Ishikawa (cell line): ENCODE results near the gene NBAS.

Experiments
- CEBPB ChIP-seq: IDR thresholded peaks from 2 replicates; pipeline ENCODE4 v1.6.1; 2012
- CREB1 ChIP-seq: IDR thresholded peaks from 2 replicates; pipeline ENCODE4 v1.6.1; 2012; ENCODE audit warnings: low read depth
- EGR1 ChIP-seq: IDR thresholded peaks from 2 replicates; pipeline ENCODE4 v1.6.1; 2012
- EP300 ChIP-seq: IDR thresholded peaks from 2 replicates; pipeline ENCODE4 v1.6.1; 2012; ENCODE audit warnings: borderline replicate concordance
- FOXM1 ChIP-seq: IDR thresholded peaks from 2 replicates; pipeline ENCODE4 v1.6.1; 2012; ENCODE audit warnings: low read depth, borderline replicate concordance
- MAX ChIP-seq: IDR thresholded peaks from 2 replicates; pipeline ENCODE4 v1.6.1; 2012
- NFIC ChIP-seq: IDR thresholded peaks from 2 replicates; pipeline ENCODE4 v1.6.1; 2012
- RAD21 ChIP-seq: IDR thresholded peaks from 2 replicates; pipeline ENCODE4 v1.6.1; 2012; ENCODE audit warnings: low read depth
- TAF1 ChIP-seq: IDR thresholded peaks from 2 replicates; pipeline ENCODE4 v1.6.1; 2012; ENCODE audit warnings: low read depth, mild to moderate bottlenecking
- TCF12 ChIP-seq: IDR thresholded peaks from 2 replicates; pipeline ENCODE4 v1.6.1; 2012; ENCODE audit warnings: low read depth
- TEAD4 ChIP-seq: IDR thresholded peaks from 2 replicates; pipeline ENCODE4 v1.6.1; 2012
- YY1 ChIP-seq: IDR thresholded peaks from 2 replicates; pipeline ENCODE4 v1.6.1; 2012; ENCODE audit warnings: low read depth
- ZBTB7A ChIP-seq: IDR thresholded peaks from 2 replicates; pipeline ENCODE4 v1.6.1; 2012; ENCODE audit warnings: low read depth
- TF ChIP-seq, protein P1 (sequence below): IDR thresholded peaks from 2 replicates; pipeline ENCODE4 v1.6.1; 2012
- TF ChIP-seq, protein P2 (sequence below): IDR thresholded peaks from 2 replicates; pipeline ENCODE4 v1.6.1; 2012; ENCODE audit warnings: low read depth, mild to moderate bottlenecking

The NBAS gene

GRCh38 chr2:15607709-15608391 lies 46.7 kb upstream of the NBAS start:
- no peak for TF ChIP-seq FOXM1
- TF ChIP-seq TEAD4: no peak
- no peak for TF ChIP-seq TAF1
- TF ChIP-seq, protein P1, sequence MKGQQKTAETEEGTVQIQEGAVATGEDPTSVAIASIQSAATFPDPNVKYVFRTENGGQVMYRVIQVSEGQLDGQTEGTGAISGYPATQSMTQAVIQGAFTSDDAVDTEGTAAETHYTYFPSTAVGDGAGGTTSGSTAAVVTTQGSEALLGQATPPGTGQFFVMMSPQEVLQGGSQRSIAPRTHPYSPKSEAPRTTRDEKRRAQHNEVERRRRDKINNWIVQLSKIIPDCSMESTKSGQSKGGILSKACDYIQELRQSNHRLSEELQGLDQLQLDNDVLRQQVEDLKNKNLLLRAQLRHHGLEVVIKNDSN: no peak
- TF ChIP-seq EGR1: no peak
- TF ChIP-seq YY1: no peak
- TF ChIP-seq ZBTB7A: no peak
- no peak for TF ChIP-seq TCF12
- TF ChIP-seq CREB1: no peak
- TF ChIP-seq, protein P2, sequence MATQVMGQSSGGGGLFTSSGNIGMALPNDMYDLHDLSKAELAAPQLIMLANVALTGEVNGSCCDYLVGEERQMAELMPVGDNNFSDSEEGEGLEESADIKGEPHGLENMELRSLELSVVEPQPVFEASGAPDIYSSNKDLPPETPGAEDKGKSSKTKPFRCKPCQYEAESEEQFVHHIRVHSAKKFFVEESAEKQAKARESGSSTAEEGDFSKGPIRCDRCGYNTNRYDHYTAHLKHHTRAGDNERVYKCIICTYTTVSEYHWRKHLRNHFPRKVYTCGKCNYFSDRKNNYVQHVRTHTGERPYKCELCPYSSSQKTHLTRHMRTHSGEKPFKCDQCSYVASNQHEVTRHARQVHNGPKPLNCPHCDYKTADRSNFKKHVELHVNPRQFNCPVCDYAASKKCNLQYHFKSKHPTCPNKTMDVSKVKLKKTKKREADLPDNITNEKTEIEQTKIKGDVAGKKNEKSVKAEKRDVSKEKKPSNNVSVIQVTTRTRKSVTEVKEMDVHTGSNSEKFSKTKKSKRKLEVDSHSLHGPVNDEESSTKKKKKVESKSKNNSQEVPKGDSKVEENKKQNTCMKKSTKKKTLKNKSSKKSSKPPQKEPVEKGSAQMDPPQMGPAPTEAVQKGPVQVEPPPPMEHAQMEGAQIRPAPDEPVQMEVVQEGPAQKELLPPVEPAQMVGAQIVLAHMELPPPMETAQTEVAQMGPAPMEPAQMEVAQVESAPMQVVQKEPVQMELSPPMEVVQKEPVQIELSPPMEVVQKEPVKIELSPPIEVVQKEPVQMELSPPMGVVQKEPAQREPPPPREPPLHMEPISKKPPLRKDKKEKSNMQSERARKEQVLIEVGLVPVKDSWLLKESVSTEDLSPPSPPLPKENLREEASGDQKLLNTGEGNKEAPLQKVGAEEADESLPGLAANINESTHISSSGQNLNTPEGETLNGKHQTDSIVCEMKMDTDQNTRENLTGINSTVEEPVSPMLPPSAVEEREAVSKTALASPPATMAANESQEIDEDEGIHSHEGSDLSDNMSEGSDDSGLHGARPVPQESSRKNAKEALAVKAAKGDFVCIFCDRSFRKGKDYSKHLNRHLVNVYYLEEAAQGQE: no peak
- no peak for TF ChIP-seq CEBPB
- TF ChIP-seq MAX: no peak
- no peak for TF ChIP-seq EP300
- no peak for TF ChIP-seq RAD21
- TF ChIP-seq NFIC: no peak

GRCh38 chr2:15606481-15607441 lies 45.6 kb upstream of the NBAS start:
- TF ChIP-seq TCF12: no peak

GRCh38 chr2:15605721-15606120 lies 44.6 kb upstream of the NBAS start:
- TF ChIP-seq EGR1 (no peak), YY1 (no peak), FOXM1 (no peak), RAD21 (no peak), MAX (no peak), TEAD4 (no peak), ZBTB7A (no peak), TAF1 (no peak), CEBPB (no peak), CREB1 (no peak), TCF12 (no peak)
- TF ChIP-seq, protein P2: no peak

- TF ChIP-seq, protein P2: no peak
- no peak for TF ChIP-seq RAD21
- TF ChIP-seq TEAD4: no peak
- TF ChIP-seq FOXM1: no peak
- TF ChIP-seq, protein P1: no peak
Observed at GRCh38 chr2:15603948-15604347, 42.8 kb upstream of the NBAS start.
